Stimulated activated CD4-positive, alpha-beta T cell treated with anti-CD3 and anti-CD28 coated beads, Interleukin-12 subunit alpha, Interleukin-12 subunit beta, amount 100 ng/mL, for 4 hours (primary cell): Measurements from ENCODE around the gene RSBN1L.
A peak's percentile ranks its signal among the peaks of the same experiment; 100 is the strongest.
"Not testable (repeated sequence)": the region's sequence is repeated elsewhere in the genome, so short reads cannot be mapped to it uniquely, and the experiment has no call there.

Experiments
- DNase-seq: peaks from one replicate; pipeline ENCODE4 v3.0.0-alpha.2; 2020

RSBN1L gene

DNA sequence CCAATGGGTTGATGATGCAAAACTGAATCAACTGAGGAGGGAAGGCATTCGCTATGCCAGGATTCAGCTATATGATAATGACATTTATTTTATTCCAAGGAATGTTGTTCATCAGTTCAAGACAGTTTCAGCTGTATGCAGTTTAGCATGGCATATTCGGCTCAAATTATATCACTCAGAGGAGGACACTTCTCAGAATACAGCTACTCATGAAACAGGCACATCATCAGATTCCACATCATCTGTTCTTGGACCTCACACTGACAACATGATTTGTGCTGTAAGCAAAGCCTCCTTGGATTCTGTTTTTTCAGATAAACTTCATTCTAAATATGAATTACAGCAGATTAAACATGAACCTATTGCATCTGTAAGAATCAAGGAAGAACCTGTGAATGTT is 82.3 kb downstream of the RSBN1L start:
- no peak for DNase-seq

GRCh38 chr7:77782383-77782782 is 86.1 kb downstream of the RSBN1L start:
- DNase-seq: no peak

GRCh38 chr7:77783111-77783510 is 86.9 kb downstream of the RSBN1L start:
- DNase-seq: no peak

GRCh38 chr7:77783545-77783944 is 87.3 kb downstream of the RSBN1L start:
- no peak for DNase-seq

- not testable (repeated sequence) for DNase-seq
Observed at GRCh38 chr7:77784426-77784825, 88.2 kb downstream of the RSBN1L start.

DNA sequence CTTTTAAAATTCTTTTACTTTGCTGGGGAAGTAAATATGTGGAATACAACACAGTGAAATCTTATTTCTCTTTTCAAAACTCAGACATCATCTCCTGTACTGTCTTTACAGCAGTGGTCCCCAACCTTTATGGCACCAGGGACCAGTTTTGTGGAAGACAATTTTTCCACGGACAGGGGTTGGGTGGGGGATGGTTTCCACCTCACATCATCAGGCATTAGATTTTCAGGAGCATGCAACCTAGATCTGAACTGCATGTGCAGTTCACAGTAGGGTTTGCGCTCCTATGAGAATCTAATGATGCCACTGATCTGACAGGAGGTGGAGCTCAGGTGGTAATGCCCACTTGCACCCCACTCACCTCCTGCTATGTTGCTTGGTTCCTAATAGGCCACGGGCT is 89.8 kb downstream of the RSBN1L start:
- no peak for DNase-seq

DNA sequence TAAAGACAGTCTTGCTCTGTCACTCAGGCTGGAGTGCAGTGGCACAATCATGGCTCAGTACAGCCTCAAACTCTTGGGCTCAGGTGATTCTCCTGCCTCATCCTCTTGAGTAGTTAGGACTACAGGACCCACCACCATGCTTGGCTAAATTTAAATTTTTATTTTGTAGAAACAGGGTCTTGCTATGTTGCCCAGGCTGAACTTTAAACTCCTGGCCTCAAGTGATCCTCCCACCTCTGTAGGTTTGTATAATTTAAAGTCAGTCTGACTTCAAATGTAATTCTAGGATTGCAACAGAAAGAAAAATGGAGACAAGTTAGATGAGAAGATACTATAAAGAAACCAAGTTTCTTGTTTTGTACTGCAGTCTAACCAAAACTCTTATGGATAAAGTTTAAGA is 90.5 kb downstream of the RSBN1L start:
- DNase-seq: no peak

DNA sequence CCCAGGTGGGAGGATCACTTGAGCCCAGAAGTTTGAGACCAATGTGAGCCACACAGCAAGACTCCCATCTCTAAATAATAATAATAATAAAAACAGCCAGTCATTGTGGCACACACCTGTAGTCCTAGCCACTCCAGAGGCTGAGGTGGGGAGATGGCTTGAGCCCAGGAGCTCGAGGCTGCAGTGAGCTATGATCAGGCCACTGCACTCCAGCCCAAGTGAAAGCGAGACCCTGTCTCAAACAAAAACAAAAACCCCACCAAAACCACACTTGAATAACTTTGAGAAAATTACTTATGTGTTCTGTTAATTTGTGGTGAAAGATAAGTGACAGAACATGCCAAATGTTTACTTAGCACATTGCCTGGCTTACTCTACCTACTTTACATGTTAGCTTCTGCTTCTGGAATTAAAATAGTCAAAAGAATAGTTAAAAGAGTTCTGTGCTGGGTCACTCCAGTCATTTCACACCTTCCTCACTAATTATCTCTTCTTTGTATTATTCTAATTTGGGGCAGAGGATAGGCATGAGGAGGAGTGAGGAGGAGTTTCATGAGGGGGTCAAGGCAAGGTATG is 92.2 kb downstream of the RSBN1L start:
- DNase-seq: no peak

- DNase-seq: no peak
Observed at GRCh38 chr7:77791336-77791735, 95.1 kb downstream of the RSBN1L start.

DNA sequence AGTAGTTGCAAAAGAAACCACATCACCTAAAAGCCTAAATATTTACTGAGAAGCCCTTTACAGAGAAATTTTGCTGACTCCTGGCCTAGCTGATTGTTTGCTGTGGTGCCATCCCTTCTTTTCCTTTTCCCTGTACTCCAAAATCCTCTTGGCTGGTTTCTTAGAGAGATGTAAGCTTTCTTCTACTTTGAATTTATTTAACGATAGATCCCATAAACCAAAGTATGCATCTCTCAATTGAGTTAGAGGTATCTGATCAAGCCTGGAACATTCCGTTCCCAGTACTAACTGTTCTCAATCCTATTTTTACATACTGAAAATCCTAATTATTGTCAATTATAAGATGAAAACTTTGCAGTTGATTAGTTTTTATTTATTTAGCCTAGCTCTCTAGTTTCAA is 95.7 kb downstream of the RSBN1L start:
- DNase-seq: no peak

- DNase-seq: no peak
Observed at GRCh38 chr7:77794000-77794399, 97.7 kb downstream of the RSBN1L start.

DNA sequence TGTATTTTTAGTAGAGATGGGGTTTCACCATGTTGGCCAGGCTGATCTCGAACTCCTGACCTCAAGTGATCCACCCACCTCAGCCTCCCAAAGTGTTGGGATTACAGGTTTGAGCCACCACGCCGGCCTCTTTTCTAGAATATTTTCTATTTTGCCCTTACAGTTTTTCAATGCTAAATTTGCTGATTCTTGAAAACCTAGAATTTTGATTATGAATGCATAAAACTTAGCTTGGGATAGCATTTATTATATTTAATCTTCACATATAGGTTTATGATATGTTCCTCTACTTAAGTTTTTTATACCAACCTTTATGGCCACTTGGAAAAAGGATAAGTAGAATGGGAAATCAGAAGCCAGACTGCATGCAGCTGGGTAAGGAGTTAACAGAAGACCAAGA is 99.8 kb downstream of the RSBN1L start:
- DNase-seq: no peak

DNA sequence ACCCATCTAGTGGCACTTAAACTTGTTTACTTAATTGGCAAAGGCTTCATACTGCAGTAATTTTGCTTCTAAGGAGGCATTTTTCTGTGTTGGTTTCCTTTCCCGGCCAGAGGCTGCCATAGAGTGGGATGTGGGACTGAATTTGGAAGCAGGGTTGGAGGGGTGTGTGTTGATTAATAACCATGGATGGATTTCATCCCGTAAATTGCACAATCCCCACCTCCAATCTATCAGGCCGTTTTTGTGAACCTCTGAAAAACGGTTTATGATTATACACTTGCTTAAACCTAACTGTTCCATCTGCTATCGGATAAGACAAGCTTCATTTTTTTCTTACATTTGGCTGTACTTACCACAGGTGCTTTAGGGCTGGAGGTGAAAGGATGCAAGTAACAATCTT is 100.7 kb downstream of the RSBN1L start:
- DNase-seq: no peak

- DNase-seq: no peak
Observed at GRCh38 chr7:77797734-77798393, 101.6 kb downstream of the RSBN1L start.

- DNase-seq: peak; percentile 87
Observed at GRCh38 chr7:77798394-77799077, 102.3 kb downstream of the RSBN1L start, which contains the start of the genes PHTF2 and TMEM60. Gene PHTF2 (plus strand): TSS chr7:77798773. Gene TMEM60 (minus strand): TSS chr7:77798434. CDS start chr7:77794373, 4,061 bp downstream.

DNA sequence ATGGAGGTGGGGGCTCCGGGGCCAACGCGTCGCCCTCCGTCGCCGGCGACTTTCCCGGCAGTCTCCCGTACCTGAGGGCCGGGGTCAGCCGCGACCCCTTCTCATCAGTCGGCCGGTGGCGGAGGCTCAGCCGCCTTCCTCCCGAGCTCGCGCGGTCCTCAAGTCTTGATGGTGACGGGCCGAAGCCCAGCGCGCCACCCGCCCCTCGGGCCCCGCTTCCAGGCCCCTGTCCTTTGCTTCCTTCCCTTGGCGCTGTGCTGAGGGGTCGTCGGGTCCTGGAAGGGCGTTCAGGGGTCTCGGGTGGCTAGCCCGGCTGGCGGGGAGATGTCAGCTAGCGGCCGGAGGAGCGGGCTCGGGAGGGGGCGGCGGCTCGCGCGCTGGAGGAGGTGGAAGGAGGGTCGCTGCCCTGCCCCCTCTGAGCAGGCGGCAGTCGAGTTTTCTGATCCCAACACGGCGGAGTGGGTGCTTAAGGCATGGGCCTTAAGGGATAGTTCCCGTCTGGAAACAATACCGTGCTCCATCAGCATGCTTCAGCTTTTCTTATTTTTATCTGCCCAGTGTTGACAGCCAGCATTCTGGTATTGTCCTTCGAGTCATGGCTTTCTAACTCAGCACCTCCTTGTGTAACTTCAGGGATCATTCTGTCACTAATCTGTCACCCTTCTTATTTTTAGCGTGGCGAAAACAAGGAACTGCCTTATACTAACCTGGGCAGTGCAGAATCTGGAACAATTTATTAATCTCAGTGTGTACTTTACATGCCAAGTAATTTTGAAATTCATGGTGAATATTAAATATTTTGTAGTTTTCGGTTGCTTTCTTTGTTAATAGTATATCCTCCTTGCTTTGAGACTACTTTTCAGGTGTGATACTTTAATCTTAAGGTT is 103.1 kb downstream of the RSBN1L start:
- peak; percentile 6 for DNase-seq

DNA sequence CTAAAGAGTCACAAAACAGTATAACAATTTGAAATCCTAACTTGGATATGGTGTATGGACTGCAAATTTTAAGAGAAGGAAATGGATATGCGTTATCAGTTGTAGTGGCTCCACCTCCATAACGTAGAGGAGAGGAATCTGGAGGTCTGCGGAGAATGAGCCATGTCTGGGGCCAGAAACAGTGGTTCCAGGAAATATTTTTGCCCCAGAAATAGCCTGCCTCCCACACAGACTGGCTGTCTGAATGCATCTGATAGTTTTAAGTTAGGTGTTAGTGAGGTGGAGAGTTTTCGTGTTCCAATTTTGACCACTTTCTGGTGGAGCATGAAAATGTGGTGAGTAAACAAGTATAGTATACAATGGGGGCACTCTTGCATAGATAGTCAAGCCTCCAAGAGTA is 103.9 kb downstream of the RSBN1L start:
- no peak for DNase-seq

- no peak for DNase-seq
Observed at GRCh38 chr7:77800730-77801129, 104.5 kb downstream of the RSBN1L start.

GRCh38 chr7:77802557-77803405 is 106.5 kb downstream of the RSBN1L start:
- no peak for DNase-seq

DNA sequence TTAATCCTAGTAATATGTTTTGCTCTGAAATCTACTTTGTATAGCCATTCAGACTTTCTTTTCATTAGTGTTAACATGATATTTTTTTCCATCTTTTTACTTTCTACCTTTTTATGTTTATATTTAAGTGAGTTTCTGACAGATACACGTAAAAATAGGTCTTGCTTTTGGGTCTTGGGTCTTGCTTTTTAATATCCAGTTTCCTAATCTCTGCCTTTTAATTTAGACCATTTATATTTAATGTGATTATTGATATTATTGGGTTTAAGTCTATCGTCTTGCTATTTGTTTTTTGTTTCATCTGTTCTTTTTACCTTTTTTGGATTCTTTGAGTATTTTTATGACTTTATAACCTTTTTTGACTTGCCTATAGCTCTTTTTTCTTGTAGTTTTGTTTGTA is 110.2 kb downstream of the RSBN1L start:
- no peak for DNase-seq

GRCh38 chr7:77808517-77808916 is 112.3 kb downstream of the RSBN1L start:
- no peak for DNase-seq
